ENCODE measurements around the gene FIS1. TPM values are rescaled to one million over a fixed set of nuclear protein-coding genes. Genes with fewer than 3 reads are reported as not detected.

Gene FIS1
- total RNA-seq, 1 experiment from 2014 or later, result 124 TPM

DNA sequence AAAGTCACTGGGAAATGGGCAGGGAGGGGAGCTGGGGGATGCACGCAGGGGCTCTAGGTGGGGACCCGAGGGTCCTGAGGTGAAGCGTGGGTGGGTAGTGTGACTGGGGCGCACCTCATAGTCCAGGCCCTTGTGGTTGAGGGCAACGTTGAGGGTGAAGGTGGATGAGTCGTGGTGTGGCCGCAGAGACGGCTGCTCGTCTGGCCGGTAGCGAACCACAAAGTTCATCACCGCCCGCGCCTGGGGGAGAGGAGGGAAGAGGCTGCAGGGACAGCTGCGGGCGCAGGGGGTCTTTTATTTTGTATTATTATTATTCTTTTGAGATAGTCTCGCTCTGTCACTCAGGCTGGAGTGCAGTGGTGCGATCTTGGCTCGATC, 38.2 kb downstream of the FIS1 start:
- peak overlapping the region in 1 of 3 experiments; percentile 49; a peak in 1 of 7 replicates for H3K27ac Mint-ChIP-seq
- H2BK120ac ChIP-seq (ENCODE audit: low read depth, low read length, poor library complexity, severe bottlenecking), result no peak overlapping the region
- H2AFZ ChIP-seq (ENCODE audit: low read length), result no peak overlapping the region
- no peak overlapping the region for H2BK20ac ChIP-seq (ENCODE audit: low read depth, low read length, poor library complexity, severe bottlenecking)
- H3K9me3 Mint-ChIP-seq, result no peaks in the 10 kb centered on the region
- H3K4me2 ChIP-seq (ENCODE audit: insufficient read depth, insufficient read length, low read length), result no peak overlapping the region
- H2BK5ac ChIP-seq (ENCODE audit: insufficient read length, low read length), result no peak overlapping the region
- no CpG with 5 or more reads among the region's 19 CpGs for WGBS (ENCODE audit: extremely low coverage, insufficient read length, low lambda C conversion rate)
- no peak for TF ChIP-seq CTCF (conservative IDR thresholded peaks at IDR 0.05)
- no peak overlapping the region for H3K14ac ChIP-seq (ENCODE audit: insufficient read depth, low read length)
- H3K4me1 ChIP-seq (ENCODE audit: insufficient read depth, low read length), result no peaks in the 10 kb centered on the region
- no peak overlapping the region for H2AK5ac ChIP-seq (ENCODE audit: insufficient read length, low read length)
- H3T11ph ChIP-seq (ENCODE audit: low read length), result no peak overlapping the region
- no peak overlapping the region for H4K5ac ChIP-seq (ENCODE audit: insufficient read length, low read depth, low read length)
- no peak overlapping the region for H3K4me3 Mint-ChIP-seq
- H3K79me2 ChIP-seq (ENCODE audit: insufficient read depth, low read length), result no peaks in the 10 kb centered on the region
- H3K9ac ChIP-seq (ENCODE audit: extremely low read depth, insufficient read length, low read length), result no peak overlapping the region
- no peaks in the 10 kb centered on the region for H3K4me1 Mint-ChIP-seq
- no peak overlapping the region for H3K18ac ChIP-seq (ENCODE audit: insufficient read length, low read depth, low read length)
- H3K27me3 ChIP-seq (ENCODE audit: insufficient read depth, low read length), result no peaks in the 10 kb centered on the region
- H3K36me3 Mint-ChIP-seq (ENCODE audit: insufficient read depth in 1 of 3, low read depth in 3 of 3), result peaks cover 7 to 40% (median 19%) of the 10 kb centered on the region in 3 experiments; a peak in 6 of 7 replicates
- no peak overlapping the region for H3K4ac ChIP-seq (ENCODE audit: low read depth, low read length)
- H3K79me1 ChIP-seq (ENCODE audit: insufficient read depth, low read depth, low read length, poor library complexity, severe bottlenecking), result no peaks in the 10 kb centered on the region
- no peak overlapping the region for H4K8ac ChIP-seq (replicated peaks; ENCODE audit: insufficient read length, low read depth, low read length)
- no peaks in the 10 kb centered on the region for H3K9me3 ChIP-seq (ENCODE audit: control insufficient read depth, low read depth, low read length)
- no peak overlapping the region for H2BK12ac ChIP-seq (ENCODE audit: insufficient read length, low read depth, low read length)
- peaks cover 3% of the 10 kb centered on the region for H3K23me2 ChIP-seq (ENCODE audit: insufficient read length, low read depth, low read length, poor library complexity, severe bottlenecking)
- no peak overlapping the region for H2BK15ac ChIP-seq (ENCODE audit: low read depth, low read length)
- H4K91ac ChIP-seq (ENCODE audit: insufficient read length, low read depth, low read length), result no peak overlapping the region
- no peak for DNase-seq
- peaks cover 7% of the 10 kb centered on the region for H3K27me3 Mint-ChIP-seq (ENCODE audit: low read depth)
- H3K56ac ChIP-seq (ENCODE audit: insufficient read length, low read depth, low read length), result no peak overlapping the region
- H3K27ac ChIP-seq (ENCODE audit: insufficient read length, low read depth, low read length), result no peak overlapping the region
- no peaks in the 10 kb centered on the region for H4K20me1 ChIP-seq (ENCODE audit: control insufficient read depth, insufficient read depth, insufficient read length)
- no peak overlapping the region for H3K23ac ChIP-seq (ENCODE audit: insufficient read length, low read depth, low read length)

All from H9 (cell line).